NK-92 treated with Interleukin-12 subunit alpha and Interleukin-12 subunit beta, amount 100 ng/mL, for 24 hours (cell line): ENCODE measurements around the gene THAP12.
"Not testable (repeated sequence)": the region's sequence is repeated elsewhere in the genome, so short reads cannot be mapped to it uniquely, and the experiment has no call there.

Experiments
- DNase-seq: peaks from one replicate; lab custom pipeline; 2025; lab: John Stamatoyannopoulos, UW

The THAP12 gene

GRCh38 chr11:76380977-76381719 lies at the start of gene THAP12, which contains the start of gene GVQW3:
Gene THAP12 (minus strand): TSS chr11:76381132. CDS start chr11:76380836, 296 bp downstream.
Gene GVQW3 (plus strand): TSS chr11:76381323. CDS start chr11:76381829, 506 bp downstream.
- peak; percentile 97 for DNase-seq

DNA sequence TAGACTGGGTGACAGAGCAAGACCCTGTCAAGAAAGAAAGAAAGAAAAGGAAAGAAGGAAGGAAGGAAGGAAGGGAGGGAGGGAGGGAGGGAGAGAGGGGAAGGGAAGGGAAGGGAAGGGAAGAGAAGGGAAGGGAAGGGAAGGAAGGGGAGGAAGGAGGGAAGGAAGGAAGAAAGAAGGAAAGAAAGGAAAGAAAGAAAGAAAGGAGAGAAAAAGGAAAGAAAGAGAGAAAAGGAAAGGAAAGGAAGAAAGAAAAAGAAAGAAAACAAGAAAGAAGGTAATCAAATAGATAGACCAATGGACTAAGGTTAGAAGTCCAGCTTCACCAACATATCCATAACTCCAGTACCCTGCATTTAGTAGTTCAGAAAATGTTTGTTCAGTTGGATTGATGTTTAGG lies 45.7 kb upstream of the THAP12 start:
- no peak for DNase-seq

DNA sequence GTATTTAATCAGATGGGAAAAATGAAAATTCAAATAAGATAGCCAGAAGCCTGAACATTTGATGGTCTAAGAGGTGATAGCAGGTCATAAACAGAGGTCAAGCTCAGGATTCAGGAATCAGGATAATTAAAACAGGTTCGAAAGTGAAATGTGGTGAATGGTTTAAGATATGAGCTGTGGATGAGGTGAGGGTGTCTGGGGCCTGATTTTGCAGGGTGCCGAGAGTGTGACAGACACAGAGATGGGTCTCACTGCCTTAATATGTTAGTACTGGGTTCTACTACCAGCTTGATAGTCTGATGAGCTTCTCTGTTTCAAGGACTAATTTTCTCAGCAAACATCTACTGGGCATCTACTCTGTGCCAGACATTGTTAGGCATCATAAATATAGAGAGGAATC lies 44.0 kb upstream of the THAP12 start:
- no peak for DNase-seq

DNA sequence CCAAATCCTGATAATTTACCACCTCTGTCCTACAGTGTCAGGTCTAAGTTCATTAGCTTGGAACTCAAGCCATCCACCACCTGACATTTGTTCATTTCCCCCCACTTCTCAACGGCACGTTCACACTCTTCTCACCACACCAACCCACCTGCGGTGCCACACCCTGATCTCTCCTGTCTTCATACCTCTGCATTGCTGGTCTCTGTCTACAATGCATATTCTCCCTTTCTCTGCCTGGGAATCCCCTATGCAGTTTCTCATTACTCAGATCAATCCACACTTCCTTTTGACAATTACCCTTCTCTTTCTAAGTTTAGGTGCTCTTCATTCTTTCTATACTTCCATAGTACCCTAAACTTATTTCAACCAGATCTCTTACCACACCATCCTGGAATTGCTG lies 43.4 kb upstream of the THAP12 start:
- no peak for DNase-seq

- DNase-seq: no peak
These were observed 39.0 kb upstream of the THAP12 start for GRCh38 chr11:76419896-76420295.

DNA sequence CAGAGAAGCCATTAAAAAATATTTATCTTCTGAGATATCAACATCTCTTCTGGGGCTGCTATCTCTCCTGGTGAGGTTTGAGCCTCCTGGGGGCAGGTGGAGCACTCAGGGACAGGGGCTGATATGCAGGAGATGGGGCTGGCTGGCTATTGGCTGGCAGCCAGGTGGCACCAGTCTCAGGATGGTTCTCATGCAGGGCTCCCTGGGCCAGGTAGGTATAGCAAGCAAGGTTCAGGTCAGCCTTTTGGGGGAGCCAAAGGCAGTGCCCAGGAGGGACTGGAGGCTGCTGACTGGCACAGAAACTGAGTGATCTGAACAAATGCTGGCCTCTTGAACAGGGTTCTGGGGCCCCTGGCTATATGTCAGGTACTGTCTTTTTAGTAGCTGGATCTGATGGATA lies 34.1 kb upstream of the THAP12 start:
- no peak for DNase-seq

- DNase-seq: no peak
These were observed 30.0 kb upstream of the THAP12 start for GRCh38 chr11:76410851-76411357.

- no peak for DNase-seq
These were observed 27.4 kb upstream of the THAP12 start for GRCh38 chr11:76408171-76408965.

DNA sequence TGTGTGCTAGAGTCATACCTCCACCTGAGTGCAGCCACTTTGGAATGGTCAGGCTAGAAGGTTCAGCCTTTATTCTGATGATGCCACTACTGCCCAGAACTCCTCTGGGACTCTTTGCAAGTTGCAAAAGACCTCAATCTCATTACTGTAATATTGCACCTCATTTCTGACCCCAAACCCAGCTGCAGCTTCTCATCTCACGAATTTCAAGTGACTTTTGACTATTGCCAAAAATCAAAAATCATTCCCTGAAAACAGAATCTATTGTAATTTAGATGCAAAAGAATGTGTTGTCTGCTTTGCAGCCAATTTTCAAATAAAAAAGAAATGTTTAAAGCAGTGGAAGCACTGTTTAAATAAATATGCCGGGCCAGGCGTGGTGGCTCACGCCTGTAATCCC lies 25.4 kb upstream of the THAP12 start:
- DNase-seq: no peak

GRCh38 chr11:76401484-76401883 lies 20.6 kb upstream of the THAP12 start:
- not testable (repeated sequence) for DNase-seq

DNA sequence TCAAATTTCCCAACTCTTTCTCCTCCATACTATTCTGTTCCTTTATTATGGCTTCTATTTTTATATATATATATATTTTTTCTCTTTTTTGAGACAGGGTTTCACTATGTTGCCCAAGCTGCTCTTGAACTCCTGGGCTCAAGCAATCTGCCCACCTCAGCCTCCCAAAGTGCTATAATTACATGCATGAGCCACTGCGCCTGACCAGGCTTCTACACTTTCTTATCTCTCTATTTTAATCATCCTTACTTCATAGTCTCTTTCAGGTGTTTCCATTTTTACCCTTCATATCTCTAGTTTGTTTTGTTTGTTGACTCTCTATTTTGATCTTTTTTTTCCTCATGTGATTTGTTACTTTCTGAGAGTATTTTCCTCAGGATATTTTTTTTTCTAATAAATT lies 20.0 kb upstream of the THAP12 start:
- DNase-seq: no peak

GRCh38 chr11:76397383-76397782 lies 16.5 kb upstream of the THAP12 start:
- DNase-seq: no peak

DNA sequence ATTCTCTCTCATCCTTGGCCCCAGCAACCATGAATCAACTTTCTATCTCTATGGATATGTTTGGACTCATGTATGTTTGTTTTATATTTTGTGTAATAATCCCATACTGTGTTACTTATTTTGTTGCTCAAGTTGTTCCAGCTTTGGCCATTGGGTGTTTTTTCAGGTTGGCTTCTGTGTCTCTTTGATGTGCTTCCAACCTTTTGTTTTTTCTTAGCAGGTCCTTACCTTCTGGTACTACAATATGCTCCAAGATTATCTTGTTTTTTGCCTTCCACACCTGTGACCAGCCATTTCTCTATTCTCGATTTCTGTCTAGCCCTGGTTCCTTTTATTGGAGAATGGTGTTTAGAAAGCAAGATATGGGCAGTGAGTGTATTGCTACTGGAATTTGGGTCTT lies 14.4 kb upstream of the THAP12 start:
- no peak for DNase-seq

DNA sequence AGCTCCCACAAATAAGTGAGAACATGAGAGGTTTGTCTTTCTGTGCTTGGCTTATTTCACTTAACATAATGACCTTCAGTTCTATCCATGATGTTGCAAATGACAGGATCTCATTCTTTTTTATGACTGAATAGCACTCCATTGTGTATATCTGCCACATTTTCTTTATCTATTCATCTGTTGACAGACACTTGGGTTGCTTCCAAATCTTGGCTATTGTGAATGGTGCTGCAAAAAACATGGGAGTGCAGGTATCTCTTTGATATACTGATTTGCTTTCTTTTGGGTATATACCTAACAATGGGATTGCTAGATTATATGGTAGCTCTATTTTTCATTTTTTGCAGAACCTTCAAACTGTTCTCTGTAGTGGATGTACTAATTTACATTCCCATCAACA lies 13.5 kb upstream of the THAP12 start:
- no peak for DNase-seq

GRCh38 chr11:76392870-76393269 lies 11.9 kb upstream of the THAP12 start:
- DNase-seq: no peak

GRCh38 chr11:76391811-76392475 lies 11.0 kb upstream of the THAP12 start:
- DNase-seq: no peak

DNA sequence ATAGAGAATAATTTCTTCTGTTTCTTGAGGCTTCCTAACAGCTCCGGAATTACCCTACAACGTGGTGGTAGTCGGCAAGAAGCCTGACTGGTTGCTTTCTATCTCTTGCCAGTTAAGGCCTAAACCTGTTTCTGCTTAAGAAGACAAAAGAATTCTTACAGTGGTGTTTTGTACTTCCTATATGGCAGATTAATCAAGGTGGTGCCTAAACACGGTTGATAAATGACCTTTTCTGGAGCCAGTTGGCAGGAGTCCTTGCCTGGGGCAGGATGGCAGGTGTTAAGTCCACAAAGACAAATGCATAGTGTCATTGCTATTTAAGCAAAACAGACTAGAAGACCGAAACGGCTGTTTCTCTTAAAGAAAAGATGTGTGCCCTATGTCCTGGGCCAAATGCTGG lies 10.1 kb upstream of the THAP12 start:
- no peak for DNase-seq

DNA sequence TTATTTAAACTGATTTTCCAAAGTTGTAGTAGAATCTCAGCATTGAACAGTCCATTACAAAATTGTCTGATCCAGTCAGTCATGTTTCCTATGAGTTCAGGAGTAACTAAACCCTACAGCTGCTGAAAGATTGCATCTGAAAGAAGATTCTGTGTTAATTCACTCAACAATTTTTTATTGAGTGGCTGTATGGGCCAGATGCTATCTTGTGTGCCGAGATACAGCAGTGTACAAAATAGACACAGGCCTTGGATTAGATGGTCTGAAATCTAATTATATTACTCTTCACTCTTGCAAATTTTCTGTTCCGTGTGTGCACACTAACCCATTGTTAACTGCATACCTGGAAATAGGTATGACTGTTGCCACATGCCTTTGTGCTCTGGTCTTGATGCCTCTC lies 7.5 kb upstream of the THAP12 start:
- DNase-seq: no peak

GRCh38 chr11:76385903-76386302 lies 5.0 kb upstream of the THAP12 start:
- DNase-seq: no peak

- DNase-seq: no peak
These were observed 1.3 kb upstream of the THAP12 start for GRCh38 chr11:76382209-76382608.

DNA sequence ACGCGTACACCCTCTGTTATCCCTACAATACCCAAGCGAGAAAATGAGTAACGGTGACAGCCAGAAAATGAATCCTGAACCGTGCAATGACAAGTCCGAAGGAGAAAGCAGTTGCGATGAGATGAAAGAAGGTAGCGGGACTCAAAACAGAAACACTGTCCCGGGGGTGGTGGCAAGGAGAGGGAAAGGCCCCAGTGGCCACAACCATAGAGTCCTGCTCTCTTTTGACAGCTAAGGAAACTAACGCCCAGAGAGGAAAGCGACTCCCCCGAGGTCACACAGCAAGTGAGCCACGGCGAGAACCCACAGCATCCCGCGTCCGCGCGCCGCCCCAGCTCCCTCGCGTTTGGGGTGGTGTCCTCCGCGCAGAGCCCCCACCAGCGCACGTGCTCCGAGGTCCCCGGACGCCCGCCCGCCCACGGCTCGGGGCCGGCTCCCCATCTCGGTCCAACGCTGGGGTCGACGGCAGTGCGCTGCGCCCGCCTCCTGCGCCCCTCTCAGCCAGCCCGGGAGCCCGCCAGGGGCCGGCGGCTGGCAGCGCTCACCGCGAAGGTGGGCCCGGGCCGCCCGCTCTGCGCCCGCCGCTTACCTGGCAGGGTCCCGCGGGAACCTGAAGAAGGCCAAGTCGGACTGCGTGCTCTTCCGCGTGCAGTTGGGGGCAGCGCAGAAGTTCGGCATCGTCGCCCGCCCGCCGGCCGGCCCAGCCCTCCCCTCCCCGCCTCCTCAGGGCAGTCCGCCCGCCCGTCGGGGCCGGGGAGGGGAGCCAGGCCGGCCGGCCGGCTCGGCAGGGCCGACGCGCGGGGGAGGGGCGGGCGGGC lies 564 bp downstream of the THAP12 start:
- peak; percentile 54 for DNase-seq

DNA sequence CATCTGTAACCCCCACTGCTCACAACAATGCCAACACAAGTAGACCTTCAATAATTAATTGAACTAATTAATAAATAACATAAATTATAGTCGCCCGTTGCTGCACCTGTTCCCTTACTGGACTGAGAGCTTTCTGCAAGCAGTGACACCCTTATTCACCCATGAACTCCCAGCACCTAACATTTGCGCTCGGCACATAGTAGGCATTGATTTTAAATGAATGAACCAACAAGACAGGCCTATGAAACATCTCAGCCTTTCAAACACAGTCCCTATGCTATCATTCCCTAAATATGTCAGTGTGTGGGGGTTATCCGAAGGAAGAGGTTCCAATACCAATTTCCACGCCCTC lies 1.1 kb downstream of the THAP12 start:
- DNase-seq: no peak
